Measurements from ENCODE around the gene NUTF2. TPM values are rescaled to one million over a fixed set of nuclear protein-coding genes. Genes with fewer than 3 reads are reported as not detected.

NUTF2 gene
- total and polyA plus RNA-seq, 2 of the 8 experiments (the other 6 are each of a cell fraction or from before 2014, with no cell fraction given) = 219 to 377 TPM

GRCh38 chr16:67892899-67893742, 46.4 kb downstream of the NUTF2 start, which contains the start of gene PSKH1 (continued):
- peak; percentile 97 for TF ChIP-seq PHF8 (conservative IDR thresholded peaks at IDR 0.05; ENCODE audit: low read depth, low read length)
- TF ChIP-seq CTBP2 (IDR thresholded peaks at IDR 0.05; ENCODE audit: borderline replicate concordance, insufficient read depth, insufficient read length, low read length) = no peak
- TF ChIP-seq CREB1 (IDR thresholded peaks at IDR 0.05) = peak; percentile 98
- 0 out of 4 replicates have a peak, but pooled peaks have one; percentile 31 to 49 for TF ChIP-seq SIN3A (conservative IDR thresholded peaks at IDR 0.05 in 1 of 2, IDR thresholded peaks at IDR 0.05 in 1 of 2; ENCODE audit: low read depth in 1 of 2, low read length in 2 of 2)
- 0 out of 3 replicates have a peak, but pooled peaks of 1 of the 2 experiments have one; percentile 43 for TF ChIP-seq EP300 (IDR thresholded peaks at IDR 0.05; ENCODE audit: borderline replicate concordance in 1 of 2, low read depth in 2 of 2, low read length in 2 of 2)
- peak; percentile 17; the same call in 1 of the 2 replicates for TF ChIP-seq SIX5 (IDR thresholded peaks at IDR 0.05; ENCODE audit: low read depth, low read length)
- no peak for TF ChIP-seq CHD1 (IDR thresholded peaks at IDR 0.05; ENCODE audit: low read depth, low read length)
- TF ChIP-seq YY1 (IDR thresholded peaks at IDR 0.05; ENCODE audit: low read depth, low read length) = peak; percentile 89
- TF ChIP-seq GABPA (IDR thresholded peaks at IDR 0.05; ENCODE audit: borderline replicate concordance, insufficient read depth, low read length) = no peak
- TF ChIP-seq POLR2A (IDR thresholded peaks at IDR 0.05; ENCODE audit: control extremely low read depth in 1 of 2, low read depth in 2 of 2, low read length in 2 of 2) = peak; percentile 56 to 81
- TF ChIP-seq KDM4A (IDR thresholded peaks at IDR 0.05; ENCODE audit: low read depth, low read length, severe bottlenecking) = peak; percentile 38
- TF ChIP-seq SRF (IDR thresholded peaks at IDR 0.05; ENCODE audit: low read depth, low read length) = 0 out of 2 replicates have a peak, but pooled peaks have one; percentile 48
- TF ChIP-seq BRCA1 (IDR thresholded peaks at IDR 0.05; ENCODE audit: low read depth, low read length) = no peak
